ENCODE results near the gene TRMT2A.
A peak's percentile ranks its signal among the peaks of the same experiment; 100 is the strongest.

- TF ChIP-seq CTCF (IDR thresholded peaks at IDR 0.05; ENCODE audit: insufficient read depth, low read length) (no peak), GABPA (IDR thresholded peaks at IDR 0.05; ENCODE audit: low read depth) (peak; percentile 79), REST (IDR thresholded peaks at IDR 0.05; ENCODE audit: insufficient replicate concordance, low read depth) (no peak), POLR2AphosphoS5 (IDR thresholded peaks at IDR 0.05; ENCODE audit: low read depth) (peak; percentile 4)
Observed at GRCh38 chr22:20116951-20117632, at the start of gene TRMT2A.
